B cell (primary cell): ENCODE data around the gene CACUL1. TPM values are rescaled to one million over a fixed set of nuclear protein-coding genes. Genes with fewer than 3 reads are reported as not detected.

Experiments used
- ATAC-seq: fragments of 200-7000 bp; cut with Tn5 transposase; one replicate; pipeline ENCODE4 v1.10.0; 2021; ENCODE audit warnings: low read depth, mild to moderate bottlenecking, moderate number of reproducible peaks, moderate library complexity
- CTCF ChIA-PET: fragments of 350-600 bp; sonication (Branson Sonifier 250); formaldehyde crosslinking; loops from one replicate; lab custom pipeline; 2021; ENCODE audit warnings: antibody characterized with exemption, inconsistent platforms; lab: Charles Lee
- POLR2A ChIA-PET: fragments of 350-600 bp; sonication (Branson Sonifier 250); formaldehyde crosslinking; loops from one replicate; lab custom pipeline; 2021; ENCODE audit warnings: antibody characterized with exemption; lab: Charles Lee
- DNase-seq: peaks from one replicate; pipeline ENCODE4 v3.0.0; 2013
- H2AFZ ChIP-seq: 2 replicates; pipeline ENCODE4 v1.6.1; 2012; ENCODE audit warnings: mild to moderate bottlenecking, low read depth, low read length; ENCODE audit not compliant: insufficient read depth, poor library complexity, severe bottlenecking
- H3K27ac ChIP-seq, 2 donors: 1 replicate in 1 of 2; 2 replicates in 1 of 2; pipeline ENCODE4 v1.5.1; 2012 to 2013; ENCODE audit warnings: low read length in 2 of 2, mild to moderate bottlenecking in 2 of 2, moderate library complexity in 1 of 2
- H3K27me3 ChIP-seq, 4 experiments: fragments of 200-600 bp in 1 of 4; sonication (generic) in 1 of 4; replicated peaks in 1 of 4; 1 replicate in 2 of 4; 2 replicates in 2 of 4; pipeline versions ENCODE4 v1.6.1 to v1.7.0; 2013 to 2016; ENCODE audit warnings: low read length in 3 of 4, mild to moderate bottlenecking in 2 of 4, mixed read lengths in 1 of 4, moderate library complexity in 1 of 4; ENCODE audit not compliant: insufficient read depth in 4 of 4, control insufficient read depth in 3 of 4; ENCODE audit errors: control extremely low read depth in 1 of 4
- H3K36me3 ChIP-seq, 2 experiments: replicated peaks in 1 of 2; 1 replicate in 1 of 2; 2 replicates in 1 of 2; pipeline versions ENCODE4 v1.6.1 to v1.7.1; 2013; ENCODE audit warnings: low read length in 1 of 2; ENCODE audit not compliant: insufficient read depth in 2 of 2, control insufficient read depth in 1 of 2; ENCODE audit errors: control extremely low read depth in 1 of 2, extremely low read depth in 1 of 2
- H3K4me1 ChIP-seq, 2 donors: fragments of 200-600 bp in 1 of 2; sonication (generic) in 1 of 2; 1 replicate in 1 of 2; 2 replicates in 1 of 2; pipeline versions ENCODE4 v1.5.1 to v1.6.1; 2013 to 2017; ENCODE audit warnings: low read length in 2 of 2; ENCODE audit not compliant: control insufficient read depth in 2 of 2, insufficient read depth in 2 of 2
- H3K4me2 ChIP-seq: replicated peaks from 2 replicates; pipeline ENCODE3; 2012; ENCODE audit warnings: mild to moderate bottlenecking, low read depth, low read length; ENCODE audit not compliant: poor library complexity, severe bottlenecking
- H3K4me3 ChIP-seq, 5 experiments: fragments of 200-600 bp in 1 of 5; sonication (generic) in 1 of 5; 1 replicate in 3 of 5; 2 replicates in 2 of 5; pipeline versions ENCODE4 v1.5.1 to v1.7.0; 2011 to 2016; ENCODE audit warnings: low read length in 4 of 5, mild to moderate bottlenecking in 4 of 5, low read depth in 2 of 5, control low read depth in 1 of 5, moderate library complexity in 1 of 5; ENCODE audit not compliant: insufficient read depth in 1 of 5; ENCODE audit errors: control extremely low read depth in 1 of 5, extremely low read depth in 1 of 5
- H3K79me2 ChIP-seq: fragments of 200-600 bp; sonication (generic); one replicate; pipeline ENCODE4 v1.6.0; 2016; ENCODE audit warnings: low read length; ENCODE audit not compliant: control insufficient read depth, insufficient read depth
- H3K9ac ChIP-seq: fragments of 200-600 bp; sonication (generic); 2 replicates; pipeline ENCODE4 v1.6.1; 2017; ENCODE audit warnings: mild to moderate bottlenecking, low read length, moderate library complexity
- H3K9me3 ChIP-seq, 3 donors: one replicate each; pipeline versions ENCODE4 v1.6.1 to v1.7.1; 2013; ENCODE audit warnings: low read length in 2 of 3; ENCODE audit not compliant: control insufficient read depth in 2 of 3, insufficient read depth in 1 of 3; ENCODE audit errors: control extremely low read depth in 1 of 3
- H4K20me1 ChIP-seq: 2 replicates; pipeline ENCODE4 v1.6.0; 2012; ENCODE audit warnings: mild to moderate bottlenecking, low read length; ENCODE audit not compliant: insufficient read depth, control insufficient read depth, poor library complexity, severe bottlenecking
- H3K27ac Mint-ChIP-seq: one replicate; pipeline ENCODE4 v1.8.0; 2021; ENCODE audit warnings: mixed read lengths
- H3K27me3 Mint-ChIP-seq: one replicate; pipeline ENCODE4 v1.8.0; 2021; ENCODE audit warnings: mixed read lengths
- H3K4me1 Mint-ChIP-seq: one replicate; pipeline ENCODE4 v1.8.0; 2021; ENCODE audit warnings: mixed read lengths
- H3K4me3 Mint-ChIP-seq: one replicate; pipeline ENCODE4 v1.8.0; 2021; ENCODE audit warnings: mixed read lengths
- H3K9me3 Mint-ChIP-seq: one replicate; pipeline ENCODE4 v1.8.0; 2022; ENCODE audit warnings: mixed read lengths; ENCODE audit not compliant: insufficient read depth
- EZH2 ChIP-seq: IDR thresholded peaks from 2 replicates; pipeline ENCODE4 v1.6.1; 2012; ENCODE audit warnings: borderline replicate concordance, low read depth, mild to moderate bottlenecking, moderate library complexity, low read length; ENCODE audit not compliant: insufficient read depth, poor library complexity, severe bottlenecking
- WGBS: methylation state at CpG from one replicate; pipeline ENCODE4 v1.1.5; 2013; ENCODE audit warnings: missing lambda C conversion rate; ENCODE audit not compliant: insufficient coverage; 5-methylcytosine and 5-hydroxymethylcytosine counted together
- intact Hi-C: fragments of 100-400 bp; cut with micrococcal nuclease; formaldehyde crosslinking; loops from one replicate; pipeline ENCODE4 v1.10.0; 2022
- polyA plus RNA-seq: library from polyadenylated mRNA; depleted of rRNA; stranded (reverse); fragments of >200 nt; gene quantifications from 2 replicates; pipeline ENCODE4 v1.2.3, GENCODE V29; 2012
- total RNA-seq, 2 donors: library from RNA; stranded (reverse); fragments of 120-200 nt in 1 of 2; gene quantifications; 1 replicate in 1 of 2; 2 replicates in 1 of 2; pipeline versions ENCODE4 v1.2.3 to v1.2.4, GENCODE V29; 2013 to 2022
- TF ChIP-seq, protein P1 (sequence below): fragments of 200-600 bp; IDR thresholded peaks from one replicate; pipeline ENCODE4 v1.8.0; 2022; ENCODE audit warnings: antibody characterized with exemption, mild to moderate bottlenecking

The CACUL1 gene
- total and polyA plus RNA-seq, 2 donors (not counting 1 experiment from before 2014, with no cell fraction given): 7.4 to 39.5 TPM

DNA sequence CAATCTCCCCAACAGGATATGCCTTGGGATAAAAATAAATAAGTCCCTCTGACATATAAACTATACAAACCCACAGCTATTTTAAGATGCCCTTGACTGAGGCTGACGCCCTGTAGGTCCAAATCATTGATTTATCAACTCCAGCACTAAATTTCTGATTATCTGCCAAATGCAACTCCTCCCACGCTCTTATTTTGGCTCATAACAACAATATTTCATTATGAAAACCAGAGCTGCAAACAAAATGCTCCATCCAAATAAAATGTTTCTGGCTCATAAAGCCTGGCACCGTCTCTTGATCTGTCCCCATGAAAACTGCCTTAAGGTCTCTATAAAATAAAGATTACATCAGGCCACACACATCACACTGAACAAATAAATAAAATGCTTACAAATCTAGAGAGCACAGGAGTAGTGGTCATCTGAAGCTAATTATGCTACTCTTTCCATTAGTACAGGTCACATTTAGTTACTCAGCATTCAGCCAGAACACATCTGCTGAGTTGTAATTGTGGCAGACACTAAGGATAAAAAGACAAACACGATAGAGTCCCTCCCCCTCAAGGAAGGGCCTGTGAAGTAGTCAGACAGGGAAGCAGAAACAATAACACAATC lies 28.8 kb downstream of the CACUL1 start:
- WGBS: 82% methylated on average over 3 of the region's 4 CpGs
- CTCF ChIA-PET: interaction anchor here (1.2 kb wide), 1 partner anchor 13 kb away, joined by 3 read pairs; no protein-coding TSS in a partner anchor
- Histone ChIP-seq H3K9me3 (no peaks in the 10 kb centered on the region), H3K9ac (no peak overlapping the region), H3K79me2 (peaks cover 40% of the 10 kb centered on the region), H3K27ac (no peak overlapping the region), H3K4me2 (no peak overlapping the region), H2AFZ (no peak overlapping the region), H4K20me1 (no peaks in the 10 kb centered on the region), H3K4me3 (no peak overlapping the region), H3K36me3 (peaks cover 5 to 6% of the 10 kb centered on the region in 2 experiments), H3K27me3 (no peaks in the 10 kb centered on the region), H3K4me1 (peaks cover 18 to 19% of the 10 kb centered on the region in 2 donors)
- ATAC-seq (no peak), DNase-seq (no peak)
- POLR2A ChIA-PET: no interaction called here
- H3K9me3 Mint-ChIP-seq: no peaks in the 10 kb centered on the region
- no peak for TF ChIP-seq EZH2
- TF ChIP-seq, protein P1, sequence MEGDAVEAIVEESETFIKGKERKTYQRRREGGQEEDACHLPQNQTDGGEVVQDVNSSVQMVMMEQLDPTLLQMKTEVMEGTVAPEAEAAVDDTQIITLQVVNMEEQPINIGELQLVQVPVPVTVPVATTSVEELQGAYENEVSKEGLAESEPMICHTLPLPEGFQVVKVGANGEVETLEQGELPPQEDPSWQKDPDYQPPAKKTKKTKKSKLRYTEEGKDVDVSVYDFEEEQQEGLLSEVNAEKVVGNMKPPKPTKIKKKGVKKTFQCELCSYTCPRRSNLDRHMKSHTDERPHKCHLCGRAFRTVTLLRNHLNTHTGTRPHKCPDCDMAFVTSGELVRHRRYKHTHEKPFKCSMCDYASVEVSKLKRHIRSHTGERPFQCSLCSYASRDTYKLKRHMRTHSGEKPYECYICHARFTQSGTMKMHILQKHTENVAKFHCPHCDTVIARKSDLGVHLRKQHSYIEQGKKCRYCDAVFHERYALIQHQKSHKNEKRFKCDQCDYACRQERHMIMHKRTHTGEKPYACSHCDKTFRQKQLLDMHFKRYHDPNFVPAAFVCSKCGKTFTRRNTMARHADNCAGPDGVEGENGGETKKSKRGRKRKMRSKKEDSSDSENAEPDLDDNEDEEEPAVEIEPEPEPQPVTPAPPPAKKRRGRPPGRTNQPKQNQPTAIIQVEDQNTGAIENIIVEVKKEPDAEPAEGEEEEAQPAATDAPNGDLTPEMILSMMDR: no peak
- H3K4me3 Mint-ChIP-seq: no peak overlapping the region
- intact Hi-C loops: no loop called here
- H3K27ac Mint-ChIP-seq: no peak overlapping the region
- no peaks in the 10 kb centered on the region for H3K27me3 Mint-ChIP-seq
- peaks cover 33% of the 10 kb centered on the region for H3K4me1 Mint-ChIP-seq

GRCh38 chr10:118723466-118723865 lies 31.3 kb downstream of the CACUL1 start:
- Mint-ChIP-seq H3K4me3 (no peak overlapping the region), H3K9me3 (no peaks in the 10 kb centered on the region), H3K4me1 (peaks cover 19% of the 10 kb centered on the region), H3K27me3 (no peaks in the 10 kb centered on the region), H3K27ac (no peak overlapping the region)
- Histone ChIP-seq H3K9ac (no peak overlapping the region), H3K4me1 (no peaks in the 10 kb centered on the region), H3K4me3 (no peak overlapping the region), H3K36me3 (peaks cover 5 to 6% of the 10 kb centered on the region in 2 experiments), H4K20me1 (no peaks in the 10 kb centered on the region), H3K4me2 (no peak overlapping the region), H3K79me2 (peaks cover 42% of the 10 kb centered on the region), H3K9me3 (no peaks in the 10 kb centered on the region), H3K27ac (no peak overlapping the region), H2AFZ (no peak overlapping the region), H3K27me3 (no peaks in the 10 kb centered on the region)
- DNase-seq: no peak
- ChIA-PET CTCF (interaction anchor here (1.3 to 2.3 kb wide), 3 partner anchors 12 to 154 kb away, joined by 3 to 13 read pairs (median 6); no protein-coding TSS in a partner anchor), POLR2A (no interaction called here)
- WGBS: 97% methylated on average over 4 of the region's 6 CpGs
- ATAC-seq: no peak
- TF ChIP-seq EZH2: no peak
- TF ChIP-seq, protein P1: no peak
- intact Hi-C loops: no loop called here
